Effector memory CD8-positive, alpha-beta T cell (primary cell): ENCODE measurements around the gene TMCC3.
"Not testable (repeated sequence)": the region's sequence is repeated elsewhere in the genome, so short reads cannot be mapped to it uniquely, and the experiment has no call there.

Experiments
- ATAC-seq: fragments of 150-1000 bp; cut with Tn5 transposase; replicated peaks from 2 replicates; pipeline ENCODE4 v1.10.0; 2021; ENCODE audit warnings: mild to moderate bottlenecking, moderate library complexity
- DNase-seq, 3 experiments: peaks; one replicate each; pipeline ENCODE4 v3.0.0; 2021
- H3K27ac Mint-ChIP-seq, 2 donors: one replicate each; pipeline ENCODE4 v1.8.0; 2022; ENCODE audit warnings: mild to moderate bottlenecking in 2 of 2, mixed read lengths in 2 of 2, moderate library complexity in 2 of 2
- H3K27me3 Mint-ChIP-seq, 2 donors: one replicate each; pipeline ENCODE4 v1.8.0; 2022; ENCODE audit warnings: mixed read lengths in 2 of 2
- H3K36me3 Mint-ChIP-seq: one replicate; pipeline ENCODE4 v1.8.0; 2022; ENCODE audit warnings: mild to moderate bottlenecking, moderate library complexity, mixed read lengths; ENCODE audit not compliant: insufficient read depth
- H3K4me1 Mint-ChIP-seq, 2 donors: one replicate each; pipeline ENCODE4 v1.8.0; 2022; ENCODE audit warnings: low read depth in 2 of 2, mixed read lengths in 2 of 2
- H3K4me3 Mint-ChIP-seq, 2 donors: one replicate each; pipeline ENCODE4 v1.8.0; 2022; ENCODE audit warnings: mild to moderate bottlenecking in 2 of 2, mixed read lengths in 2 of 2, moderate library complexity in 2 of 2
- H3K9me3 Mint-ChIP-seq, 2 donors: one replicate each; pipeline ENCODE4 v1.8.0; 2022; ENCODE audit warnings: mixed read lengths in 2 of 2

The TMCC3 gene

DNA sequence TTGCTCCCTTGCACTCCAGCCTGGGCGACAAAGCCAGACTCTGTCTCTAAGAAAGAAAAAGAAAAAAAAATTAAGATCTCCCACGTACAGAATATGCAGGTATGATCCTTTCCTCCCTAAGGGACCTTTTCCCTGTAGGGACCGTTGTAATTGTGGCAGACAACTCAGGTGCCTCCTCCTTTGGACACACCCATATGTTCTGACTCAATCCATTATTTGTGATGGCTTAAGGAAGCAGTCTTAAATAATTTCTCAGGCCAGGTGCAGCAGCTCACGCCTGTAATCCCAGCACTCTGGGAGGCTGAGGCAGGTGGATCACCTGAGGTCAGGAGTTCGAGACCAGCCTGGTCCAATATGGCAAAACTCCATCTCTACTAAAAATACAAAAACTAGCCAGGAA, 53.1 kb downstream of the TMCC3 start:
- H3K4me3 Mint-ChIP-seq: no peak overlapping the region
- H3K27ac Mint-ChIP-seq: no peak overlapping the region
- no peak for ATAC-seq
- H3K27me3 Mint-ChIP-seq: peaks cover 0 to 9% of the 10 kb centered on the region in 2 donors
- no peaks in the 10 kb centered on the region for H3K9me3 Mint-ChIP-seq
- DNase-seq: no peak
- peaks cover 6 to 12% of the 10 kb centered on the region in 2 donors for H3K4me1 Mint-ChIP-seq
- no peaks in the 10 kb centered on the region for H3K36me3 Mint-ChIP-seq

DNA sequence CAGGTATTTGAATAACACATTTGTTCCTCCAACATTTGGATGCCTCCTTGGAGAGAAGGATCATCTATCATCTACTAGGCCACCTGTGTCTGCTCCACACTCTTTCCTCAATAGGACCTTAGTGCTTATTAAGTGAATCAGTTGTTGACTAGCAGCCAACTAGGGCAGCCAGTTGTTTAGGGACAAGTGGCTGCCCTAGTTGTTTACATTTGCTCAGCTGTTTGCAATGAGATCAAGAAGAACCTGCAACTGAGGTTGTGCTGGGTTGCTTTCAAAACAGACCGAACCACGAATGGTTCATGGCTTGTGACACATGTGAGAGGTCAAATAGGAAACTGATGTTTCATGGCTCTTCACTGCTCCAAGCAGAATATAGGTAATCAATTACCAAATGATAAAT, 53.8 kb downstream of the TMCC3 start:
- no peaks in the 10 kb centered on the region for H3K9me3 Mint-ChIP-seq
- H3K4me3 Mint-ChIP-seq: no peak overlapping the region
- ATAC-seq (no peak), DNase-seq (no peak)
- no peaks in the 10 kb centered on the region for H3K36me3 Mint-ChIP-seq
- no peak overlapping the region for H3K27ac Mint-ChIP-seq
- peaks cover 6 to 12% of the 10 kb centered on the region in 2 donors for H3K4me1 Mint-ChIP-seq
- peaks cover 0 to 9% of the 10 kb centered on the region in 2 donors for H3K27me3 Mint-ChIP-seq

DNA sequence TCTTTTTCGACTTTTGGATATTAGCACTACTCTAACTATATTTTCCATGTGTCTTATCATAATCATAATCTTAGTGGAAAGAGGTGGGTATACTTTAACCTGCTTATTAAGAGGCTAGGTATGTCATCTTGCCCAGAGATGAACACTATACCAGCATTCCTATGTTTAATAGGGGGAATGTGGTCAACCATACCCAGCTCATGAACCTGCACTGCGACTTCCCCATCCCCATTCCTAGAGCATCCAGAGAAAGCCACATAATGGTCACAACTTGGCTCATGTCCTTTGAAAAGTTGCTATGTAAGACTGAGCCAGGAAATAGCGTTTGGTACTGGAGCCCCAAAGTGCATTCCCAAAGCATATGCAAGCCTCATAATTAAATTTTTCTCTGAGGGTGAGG, 55.2 kb downstream of the TMCC3 start:
- H3K27me3 Mint-ChIP-seq: peaks cover 0 to 9% of the 10 kb centered on the region in 2 donors
- H3K9me3 Mint-ChIP-seq: no peaks in the 10 kb centered on the region
- no peak for DNase-seq
- H3K36me3 Mint-ChIP-seq: no peaks in the 10 kb centered on the region
- no peak for ATAC-seq
- H3K4me3 Mint-ChIP-seq: no peak overlapping the region
- H3K27ac Mint-ChIP-seq: peak overlapping the region in 1 of 2 donors; percentile 17
- H3K4me1 Mint-ChIP-seq: peaks cover 6 to 12% of the 10 kb centered on the region in 2 donors

DNA sequence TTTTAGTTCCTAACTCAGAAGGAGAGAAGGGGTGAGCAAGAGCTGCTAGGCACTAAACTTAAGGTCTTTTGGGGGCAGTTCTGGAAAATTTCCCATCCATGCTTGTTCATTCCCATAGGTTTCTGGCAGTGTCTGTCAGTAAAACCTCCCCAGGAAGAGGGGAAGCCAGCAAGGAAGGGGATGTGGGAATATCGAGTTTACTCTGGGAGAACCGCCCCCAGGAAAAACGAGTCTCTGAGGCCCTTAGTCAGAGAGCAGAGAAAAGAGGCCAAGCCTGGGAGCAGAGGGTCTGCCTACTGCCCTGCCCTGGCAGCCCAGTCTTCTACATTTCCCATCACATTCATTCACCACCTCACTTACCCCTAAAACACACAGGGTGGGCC, 55.9 kb downstream of the TMCC3 start:
- no peaks in the 10 kb centered on the region for H3K36me3 Mint-ChIP-seq
- ATAC-seq (no peak), DNase-seq (no peak)
- no peaks in the 10 kb centered on the region for H3K9me3 Mint-ChIP-seq
- H3K4me1 Mint-ChIP-seq: peaks cover 6 to 12% of the 10 kb centered on the region in 2 donors
- H3K27me3 Mint-ChIP-seq: peaks cover 0 to 9% of the 10 kb centered on the region in 2 donors
- no peak overlapping the region for H3K4me3 Mint-ChIP-seq
- H3K27ac Mint-ChIP-seq: peak overlapping the region in 1 of 2 donors; percentile 38

DNA sequence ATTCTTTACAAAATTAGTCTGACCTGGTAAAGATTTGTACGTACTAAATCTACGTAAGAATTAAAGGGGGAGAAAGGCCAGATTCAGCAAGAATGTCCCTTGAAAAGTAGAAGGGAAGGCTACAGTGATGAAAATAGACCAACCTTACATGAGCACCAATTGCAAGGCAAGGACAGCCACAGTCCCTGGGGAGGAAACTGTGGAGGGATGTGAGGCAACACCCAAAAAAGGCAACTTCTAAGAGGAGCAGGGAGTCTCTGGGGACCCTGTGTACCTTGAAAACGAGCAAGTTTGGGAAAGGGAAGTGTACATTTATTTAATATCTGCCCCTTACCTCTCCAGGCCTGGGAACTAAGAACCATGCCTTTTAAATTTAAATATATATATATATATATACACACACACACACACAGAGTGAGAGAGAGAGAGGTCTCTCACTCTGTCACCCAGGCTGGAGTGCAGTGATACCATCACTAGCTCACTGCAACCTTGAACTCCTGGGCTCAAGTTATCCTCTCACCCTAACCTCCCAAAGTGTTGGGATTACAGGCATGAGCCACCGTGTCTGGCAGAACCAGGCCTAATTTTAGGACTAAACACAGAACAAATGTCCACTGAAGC, 56.4 kb downstream of the TMCC3 start:
- Mint-ChIP-seq H3K4me1 (peaks cover 6 to 12% of the 10 kb centered on the region in 2 donors), H3K27me3 (peaks cover 0 to 9% of the 10 kb centered on the region in 2 donors), H3K27ac (peak overlapping the region in 1 of 2 donors; percentile 38), H3K36me3 (no peaks in the 10 kb centered on the region), H3K4me3 (no peak overlapping the region), H3K9me3 (no peaks in the 10 kb centered on the region)
- ATAC-seq (no peak), DNase-seq (no peak)

DNA sequence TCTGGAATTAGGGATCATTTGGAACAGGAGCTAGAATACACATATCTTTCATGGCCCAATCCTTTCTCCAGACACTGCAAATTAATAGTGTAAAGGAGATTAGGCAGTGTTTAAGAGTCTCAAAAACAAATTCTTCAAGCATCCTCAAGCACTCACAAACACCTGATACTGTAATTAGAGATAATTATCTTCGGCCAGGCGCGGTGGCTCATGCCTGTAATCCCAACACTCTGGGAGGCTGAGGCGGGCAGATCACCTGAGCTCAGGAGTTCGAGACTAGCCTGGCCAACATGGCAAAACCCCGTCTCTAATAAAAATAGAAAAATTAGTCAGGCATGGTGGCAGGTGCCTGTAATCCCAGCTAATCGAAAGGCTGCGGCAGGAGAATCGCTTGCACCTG, 57.6 kb downstream of the TMCC3 start:
- ATAC-seq, H3K4me3 Mint-ChIP-seq, H3K27me3 Mint-ChIP-seq, DNase-seq, H3K36me3 Mint-ChIP-seq, H3K9me3 Mint-ChIP-seq: not testable (repeated sequence)
- H3K4me1 Mint-ChIP-seq: peaks cover 6 to 12% of the 10 kb centered on the region in 2 donors
- peak overlapping the region in 1 of 2 donors; percentile 34 for H3K27ac Mint-ChIP-seq

DNA sequence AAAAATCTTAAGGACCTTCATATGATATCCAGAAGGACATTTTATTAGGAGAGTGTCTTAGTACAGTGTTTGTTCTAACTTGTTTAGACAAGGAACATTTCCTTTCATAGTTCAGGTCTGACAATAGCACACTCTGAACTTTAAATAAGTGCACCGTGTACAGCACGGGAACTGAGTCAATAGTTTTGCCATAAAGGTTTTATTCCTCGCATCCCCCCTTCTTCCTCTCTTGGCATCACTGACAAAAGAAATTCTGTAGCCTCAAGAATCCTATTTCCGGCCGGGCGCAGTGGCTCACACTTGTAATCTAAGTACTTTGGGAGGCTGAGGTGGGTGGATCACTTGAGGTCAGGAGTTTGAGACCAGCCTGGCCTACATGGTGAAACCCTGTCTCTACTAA, 58.3 kb downstream of the TMCC3 start:
- Mint-ChIP-seq H3K27ac (no peak overlapping the region), H3K36me3 (no peaks in the 10 kb centered on the region), H3K4me1 (peaks cover 6 to 12% of the 10 kb centered on the region in 2 donors), H3K27me3 (no peaks in the 10 kb centered on the region), H3K9me3 (no peaks in the 10 kb centered on the region), H3K4me3 (no peak overlapping the region)
- DNase-seq (no peak), ATAC-seq (no peak)

DNA sequence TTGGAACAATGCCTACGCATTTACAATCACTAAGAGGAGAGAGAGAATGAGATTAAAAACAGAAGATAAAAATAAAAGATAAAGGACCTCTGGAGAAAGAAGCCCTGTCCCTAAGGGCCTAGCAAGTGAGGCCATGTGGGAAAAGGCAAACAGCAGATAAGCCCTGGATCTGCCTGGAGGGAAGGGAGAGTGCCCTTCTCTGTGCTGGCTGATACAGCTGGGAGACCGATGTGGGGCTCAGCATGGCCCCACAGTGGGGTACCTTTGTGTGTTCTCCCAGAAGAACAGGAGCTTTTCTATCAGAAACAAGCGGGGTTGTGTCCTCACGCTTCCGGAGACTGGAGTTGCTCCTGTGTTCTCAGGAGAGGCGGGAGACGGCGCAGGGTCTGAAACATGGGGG, 59.9 kb downstream of the TMCC3 start:
- DNase-seq (no peak), ATAC-seq (no peak)
- no peaks in the 10 kb centered on the region for H3K9me3 Mint-ChIP-seq
- no peak overlapping the region for H3K27ac Mint-ChIP-seq
- peaks cover 12 to 13% of the 10 kb centered on the region in 2 donors for H3K4me1 Mint-ChIP-seq
- H3K27me3 Mint-ChIP-seq: no peaks in the 10 kb centered on the region
- no peak overlapping the region for H3K4me3 Mint-ChIP-seq
- H3K36me3 Mint-ChIP-seq: peaks cover 3% of the 10 kb centered on the region

DNA sequence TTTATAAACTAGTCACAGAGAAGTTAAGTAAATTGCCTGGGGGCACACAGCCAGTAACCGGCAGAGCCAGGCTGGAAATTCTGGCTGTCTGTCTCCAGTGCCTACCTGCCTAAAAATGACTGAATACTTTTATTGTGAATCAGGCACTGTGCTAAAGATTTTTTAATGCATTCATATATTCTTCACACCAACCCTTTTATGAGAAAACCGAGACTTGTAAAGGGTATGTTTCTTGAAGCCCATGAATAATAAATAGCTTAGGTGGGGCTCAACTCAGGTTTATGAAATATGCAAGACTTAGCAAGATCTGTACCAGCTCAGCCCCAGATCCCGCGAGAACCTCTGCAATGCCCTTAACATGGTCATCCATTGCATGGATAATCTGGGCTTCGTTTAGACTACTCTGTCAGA, 60.8 kb downstream of the TMCC3 start:
- Mint-ChIP-seq H3K27me3 (no peaks in the 10 kb centered on the region), H3K4me1 (peaks cover 12 to 13% of the 10 kb centered on the region in 2 donors), H3K27ac (no peak overlapping the region), H3K4me3 (no peak overlapping the region), H3K9me3 (no peaks in the 10 kb centered on the region), H3K36me3 (peaks cover 3% of the 10 kb centered on the region)
- no peak for ATAC-seq
- DNase-seq: no peak

DNA sequence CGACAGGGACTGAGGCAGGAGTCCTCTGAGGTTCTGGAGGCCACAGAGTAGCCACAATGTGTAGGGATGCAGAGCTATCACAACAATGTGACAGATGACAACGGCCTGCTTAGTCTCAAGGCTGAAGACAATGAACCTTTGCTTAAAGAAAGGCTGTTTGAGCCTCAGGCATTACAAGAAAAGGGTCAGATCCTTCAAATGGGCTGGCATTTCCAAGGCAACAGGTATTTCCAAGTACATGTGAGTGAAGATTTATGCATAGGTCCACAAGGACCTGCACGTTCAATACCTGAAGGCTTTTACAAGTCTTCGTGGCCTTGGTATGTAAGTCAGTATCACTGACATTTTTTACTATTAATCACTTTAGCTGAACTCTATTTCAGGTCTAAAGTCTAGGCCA, 62.0 kb downstream of the TMCC3 start:
- ATAC-seq (no peak), DNase-seq (no peak)
- H3K9me3 Mint-ChIP-seq: no peaks in the 10 kb centered on the region
- H3K27me3 Mint-ChIP-seq: no peaks in the 10 kb centered on the region
- no peak overlapping the region for H3K4me3 Mint-ChIP-seq
- H3K27ac Mint-ChIP-seq: no peak overlapping the region
- H3K4me1 Mint-ChIP-seq: peaks cover 4 to 9% of the 10 kb centered on the region in 2 donors
- H3K36me3 Mint-ChIP-seq: peaks cover 3% of the 10 kb centered on the region

DNA sequence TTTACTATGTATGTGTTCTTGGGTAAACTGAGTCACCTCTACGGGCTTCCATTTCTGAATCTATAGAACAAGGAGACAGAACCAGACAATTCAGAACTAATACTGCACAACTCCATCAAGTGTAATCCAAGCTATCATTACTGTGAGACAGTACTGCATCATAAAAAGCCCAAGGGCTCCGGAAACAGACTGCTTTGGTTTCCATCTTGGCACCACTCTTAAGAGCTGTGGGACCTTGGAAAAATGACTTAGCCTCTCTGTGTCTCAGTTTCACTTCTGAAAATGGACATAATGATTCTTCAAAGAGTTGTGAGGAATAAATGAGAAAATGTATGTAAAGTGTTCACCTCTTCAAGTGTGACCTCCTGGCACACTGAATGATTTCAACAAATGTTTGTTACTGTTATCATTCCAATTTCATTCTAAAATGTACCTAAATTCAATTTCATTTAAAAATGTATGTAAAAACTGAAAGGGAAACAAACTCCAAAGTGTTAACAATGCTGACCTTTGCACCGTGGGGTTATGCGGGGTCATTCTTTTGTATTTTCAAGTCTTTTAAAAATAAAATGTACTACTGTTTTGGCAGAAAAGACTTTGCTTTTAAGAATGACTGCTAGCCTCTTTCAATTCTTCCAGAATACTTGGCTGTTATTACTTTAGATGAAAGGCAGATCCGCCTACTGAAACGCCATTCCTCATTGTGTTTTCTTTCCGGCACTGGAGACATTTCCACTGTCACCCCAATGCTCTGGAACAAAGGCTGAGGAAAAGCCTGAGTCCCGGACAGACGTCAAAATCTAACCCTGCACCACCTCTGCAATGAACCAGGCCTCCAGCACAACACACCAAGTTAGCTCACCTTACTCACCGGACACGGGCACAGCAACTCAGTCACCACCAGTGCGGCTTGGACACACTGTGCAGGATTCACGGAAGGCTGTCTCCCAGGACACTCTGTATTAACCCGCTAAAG, 62.8 kb downstream of the TMCC3 start:
- Mint-ChIP-seq H3K9me3 (no peaks in the 10 kb centered on the region), H3K27ac (no peak overlapping the region), H3K36me3 (peaks cover 3% of the 10 kb centered on the region), H3K4me3 (no peak overlapping the region), H3K4me1 (peaks cover 0 to 7% of the 10 kb centered on the region in 2 donors), H3K27me3 (no peaks in the 10 kb centered on the region)
- no peak for DNase-seq
- ATAC-seq: no peak

DNA sequence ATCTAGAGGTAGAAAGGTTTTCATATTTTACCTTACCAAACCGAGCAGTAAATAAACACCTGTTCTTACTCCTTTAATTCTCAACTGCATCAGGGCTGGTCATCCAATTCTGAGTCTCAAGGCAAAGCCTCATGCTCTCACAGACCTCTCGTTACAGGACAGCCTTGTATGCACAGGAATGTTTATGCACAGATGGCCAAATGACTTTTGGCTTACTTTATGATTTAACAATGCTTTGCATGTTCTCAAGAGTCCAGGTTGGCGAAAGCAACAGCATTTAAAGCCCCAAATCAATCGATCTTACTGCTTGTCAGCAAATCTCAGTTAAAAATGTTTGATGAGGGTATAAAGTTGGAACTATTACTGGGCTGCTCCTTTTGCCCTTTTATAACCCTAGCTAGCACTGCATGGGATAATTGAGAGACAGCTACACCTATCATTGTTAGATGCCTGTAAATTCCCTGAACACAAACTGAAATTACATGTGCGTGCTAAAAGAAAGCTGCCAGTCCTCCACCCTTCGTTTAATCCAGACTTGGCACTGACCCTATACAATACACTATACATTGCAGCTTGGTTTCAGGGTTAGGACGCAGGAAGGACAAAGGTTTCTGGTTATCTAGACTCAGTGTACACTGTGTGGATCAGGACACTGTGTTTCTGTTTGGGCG, 63.6 kb downstream of the TMCC3 start:
- Mint-ChIP-seq H3K4me1 (peaks cover 0 to 7% of the 10 kb centered on the region in 2 donors), H3K27ac (no peak overlapping the region), H3K36me3 (peaks cover 7% of the 10 kb centered on the region), H3K4me3 (no peak overlapping the region), H3K27me3 (no peaks in the 10 kb centered on the region), H3K9me3 (no peaks in the 10 kb centered on the region)
- DNase-seq (no peak), ATAC-seq (no peak)

DNA sequence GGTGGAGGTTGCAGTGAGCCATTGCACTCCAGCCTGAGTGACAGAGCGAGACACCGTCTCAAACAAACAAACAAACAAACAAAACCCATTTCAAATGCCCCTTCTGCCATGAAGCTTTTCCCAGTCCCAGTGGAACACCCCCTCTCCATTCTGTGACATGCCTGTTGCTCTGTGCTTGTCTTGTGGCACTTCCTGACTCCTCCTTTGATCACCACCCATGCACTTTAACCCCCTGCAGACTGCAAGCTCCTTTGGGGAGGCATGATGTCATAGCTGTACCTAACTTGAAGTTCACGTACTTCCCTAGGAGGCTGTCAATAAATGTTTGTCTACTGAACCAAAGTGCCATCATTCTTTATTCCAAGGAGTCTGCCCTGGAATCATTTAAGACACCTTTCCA, 64.7 kb downstream of the TMCC3 start:
- peaks cover 0 to 7% of the 10 kb centered on the region in 2 donors for H3K4me1 Mint-ChIP-seq
- H3K36me3 Mint-ChIP-seq: peaks cover 7% of the 10 kb centered on the region
- ATAC-seq (no peak), DNase-seq (no peak)
- no peak overlapping the region for H3K27ac Mint-ChIP-seq
- H3K9me3 Mint-ChIP-seq: no peaks in the 10 kb centered on the region
- H3K27me3 Mint-ChIP-seq: no peaks in the 10 kb centered on the region
- H3K4me3 Mint-ChIP-seq: no peak overlapping the region
